Ishikawa (cell line): ENCODE data around the gene PSEN1.
A peak's percentile ranks its signal among the peaks of the same experiment; 100 is the strongest.

Experiments
- CEBPB ChIP-seq: IDR thresholded peaks from 2 replicates; pipeline ENCODE4 v1.6.1; 2012
- CREB1 ChIP-seq: IDR thresholded peaks from 2 replicates; pipeline ENCODE4 v1.6.1; 2012; ENCODE audit warnings: low read depth
- EGR1 ChIP-seq: IDR thresholded peaks from 2 replicates; pipeline ENCODE4 v1.6.1; 2012
- EP300 ChIP-seq: IDR thresholded peaks from 2 replicates; pipeline ENCODE4 v1.6.1; 2012; ENCODE audit warnings: borderline replicate concordance
- FOXM1 ChIP-seq: IDR thresholded peaks from 2 replicates; pipeline ENCODE4 v1.6.1; 2012; ENCODE audit warnings: low read depth, borderline replicate concordance
- NFIC ChIP-seq: IDR thresholded peaks from 2 replicates; pipeline ENCODE4 v1.6.1; 2012
- RAD21 ChIP-seq: IDR thresholded peaks from 2 replicates; pipeline ENCODE4 v1.6.1; 2012; ENCODE audit warnings: low read depth
- TAF1 ChIP-seq: IDR thresholded peaks from 2 replicates; pipeline ENCODE4 v1.6.1; 2012; ENCODE audit warnings: low read depth, mild to moderate bottlenecking
- TCF12 ChIP-seq: IDR thresholded peaks from 2 replicates; pipeline ENCODE4 v1.6.1; 2012; ENCODE audit warnings: low read depth
- TEAD4 ChIP-seq: IDR thresholded peaks from 2 replicates; pipeline ENCODE4 v1.6.1; 2012
- YY1 ChIP-seq: IDR thresholded peaks from 2 replicates; pipeline ENCODE4 v1.6.1; 2012; ENCODE audit warnings: low read depth
- ZBTB7A ChIP-seq: IDR thresholded peaks from 2 replicates; pipeline ENCODE4 v1.6.1; 2012; ENCODE audit warnings: low read depth
- TF ChIP-seq, protein P1 (sequence below): IDR thresholded peaks from 2 replicates; pipeline ENCODE4 v1.6.1; 2012
- TF ChIP-seq, protein P2 (sequence below): IDR thresholded peaks from 2 replicates; pipeline ENCODE4 v1.6.1; 2012
- TF ChIP-seq, protein P3 (sequence below): IDR thresholded peaks from 2 replicates; pipeline ENCODE4 v1.6.1; 2012; ENCODE audit warnings: low read depth, mild to moderate bottlenecking

The PSEN1 gene

DNA sequence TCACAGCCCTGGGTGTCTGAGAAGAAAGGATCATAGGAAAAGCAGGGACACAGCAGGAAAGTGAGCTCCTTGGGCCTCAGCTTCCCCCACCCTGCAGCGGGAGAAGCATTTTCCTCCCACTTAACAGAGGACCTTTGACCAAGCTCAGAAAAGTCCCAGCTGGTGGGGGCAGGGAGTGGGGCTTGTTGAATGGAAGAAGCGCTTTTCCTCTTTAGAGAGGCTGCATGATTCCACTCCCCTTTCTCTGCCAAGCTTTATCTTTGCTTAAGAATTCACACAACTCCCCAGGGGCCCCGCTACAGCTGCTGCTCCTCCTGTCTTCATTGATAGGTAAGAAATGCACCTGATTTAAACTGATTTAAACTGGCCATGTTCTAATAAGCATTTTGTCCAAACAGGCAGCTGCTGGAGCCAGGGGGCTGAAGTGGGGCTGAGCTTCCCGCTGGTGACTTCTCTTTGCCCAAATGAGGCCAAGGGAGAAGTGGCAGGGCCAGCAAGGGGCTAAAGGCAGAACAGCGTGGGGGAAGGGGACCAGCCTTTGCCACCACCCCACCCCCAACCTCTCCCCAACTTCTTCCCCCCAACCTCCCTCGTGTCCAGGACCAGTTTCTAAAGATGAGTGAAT, 99.3 kb downstream of the PSEN1 start:
- TF ChIP-seq ZBTB7A (no peak), EP300 (no peak), NFIC (no peak), CEBPB (no peak), RAD21 (no peak), TCF12 (no peak)
- TF ChIP-seq, protein P1, sequence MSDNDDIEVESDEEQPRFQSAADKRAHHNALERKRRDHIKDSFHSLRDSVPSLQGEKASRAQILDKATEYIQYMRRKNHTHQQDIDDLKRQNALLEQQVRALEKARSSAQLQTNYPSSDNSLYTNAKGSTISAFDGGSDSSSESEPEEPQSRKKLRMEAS: no peak

DNA sequence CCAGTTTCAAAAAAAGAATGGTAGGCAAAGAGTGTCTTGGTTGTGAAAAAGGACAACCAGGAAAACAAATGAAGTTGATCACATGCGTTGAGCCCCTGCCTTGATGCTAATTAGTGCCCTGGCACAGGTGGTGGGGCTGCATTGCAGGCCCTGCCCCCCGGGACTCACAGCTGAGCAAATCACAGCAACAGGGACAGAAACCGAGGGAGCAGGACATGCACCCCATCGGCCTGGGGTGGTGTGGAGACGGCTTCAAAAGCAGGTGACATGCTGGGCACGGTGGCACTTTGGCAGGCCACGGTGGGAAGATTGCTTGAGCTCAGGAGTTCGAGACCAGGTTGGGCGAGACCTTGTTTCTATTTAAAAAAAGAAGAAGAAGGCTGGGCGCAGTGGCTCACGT, 99.8 kb downstream of the PSEN1 start:
- TF ChIP-seq EP300: no peak
- TF ChIP-seq TCF12: no peak
- TF ChIP-seq, protein P1: no peak
- TF ChIP-seq, protein P2, sequence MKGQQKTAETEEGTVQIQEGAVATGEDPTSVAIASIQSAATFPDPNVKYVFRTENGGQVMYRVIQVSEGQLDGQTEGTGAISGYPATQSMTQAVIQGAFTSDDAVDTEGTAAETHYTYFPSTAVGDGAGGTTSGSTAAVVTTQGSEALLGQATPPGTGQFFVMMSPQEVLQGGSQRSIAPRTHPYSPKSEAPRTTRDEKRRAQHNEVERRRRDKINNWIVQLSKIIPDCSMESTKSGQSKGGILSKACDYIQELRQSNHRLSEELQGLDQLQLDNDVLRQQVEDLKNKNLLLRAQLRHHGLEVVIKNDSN: no peak
- no peak for TF ChIP-seq TAF1
- TF ChIP-seq YY1: no peak
- TF ChIP-seq EGR1: no peak
- TF ChIP-seq RAD21: no peak
- TF ChIP-seq FOXM1: no peak

DNA sequence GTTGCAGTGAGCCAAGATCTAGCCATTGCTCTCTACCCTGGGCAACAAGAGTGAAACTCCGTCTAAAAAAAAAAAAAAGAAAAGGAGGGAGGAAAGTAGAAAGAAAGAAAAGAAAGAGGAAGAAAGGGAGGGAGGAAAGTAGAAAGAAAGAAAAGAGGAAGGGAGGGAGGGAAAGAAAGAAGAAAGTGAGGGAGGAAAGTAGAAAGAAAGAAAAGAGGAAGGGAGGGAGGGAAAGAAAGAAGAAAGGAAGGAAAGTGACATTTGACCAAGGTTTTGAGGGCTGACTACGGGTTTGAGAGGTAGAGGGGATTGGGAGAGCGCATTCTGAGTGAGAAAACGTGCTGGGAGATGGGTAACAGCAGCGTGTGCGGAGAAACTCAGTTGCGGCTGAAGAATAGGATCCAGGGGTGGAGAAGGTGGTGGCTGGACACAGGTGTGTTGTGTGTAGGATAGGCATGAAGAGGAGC, 100.5 kb downstream of the PSEN1 start:
- no peak for TF ChIP-seq ZBTB7A
- TF ChIP-seq RAD21: no peak
- no peak for TF ChIP-seq EGR1
- no peak for TF ChIP-seq TEAD4
- no peak for TF ChIP-seq TCF12
- no peak for TF ChIP-seq EP300
- no peak for TF ChIP-seq TAF1
- TF ChIP-seq, protein P3, sequence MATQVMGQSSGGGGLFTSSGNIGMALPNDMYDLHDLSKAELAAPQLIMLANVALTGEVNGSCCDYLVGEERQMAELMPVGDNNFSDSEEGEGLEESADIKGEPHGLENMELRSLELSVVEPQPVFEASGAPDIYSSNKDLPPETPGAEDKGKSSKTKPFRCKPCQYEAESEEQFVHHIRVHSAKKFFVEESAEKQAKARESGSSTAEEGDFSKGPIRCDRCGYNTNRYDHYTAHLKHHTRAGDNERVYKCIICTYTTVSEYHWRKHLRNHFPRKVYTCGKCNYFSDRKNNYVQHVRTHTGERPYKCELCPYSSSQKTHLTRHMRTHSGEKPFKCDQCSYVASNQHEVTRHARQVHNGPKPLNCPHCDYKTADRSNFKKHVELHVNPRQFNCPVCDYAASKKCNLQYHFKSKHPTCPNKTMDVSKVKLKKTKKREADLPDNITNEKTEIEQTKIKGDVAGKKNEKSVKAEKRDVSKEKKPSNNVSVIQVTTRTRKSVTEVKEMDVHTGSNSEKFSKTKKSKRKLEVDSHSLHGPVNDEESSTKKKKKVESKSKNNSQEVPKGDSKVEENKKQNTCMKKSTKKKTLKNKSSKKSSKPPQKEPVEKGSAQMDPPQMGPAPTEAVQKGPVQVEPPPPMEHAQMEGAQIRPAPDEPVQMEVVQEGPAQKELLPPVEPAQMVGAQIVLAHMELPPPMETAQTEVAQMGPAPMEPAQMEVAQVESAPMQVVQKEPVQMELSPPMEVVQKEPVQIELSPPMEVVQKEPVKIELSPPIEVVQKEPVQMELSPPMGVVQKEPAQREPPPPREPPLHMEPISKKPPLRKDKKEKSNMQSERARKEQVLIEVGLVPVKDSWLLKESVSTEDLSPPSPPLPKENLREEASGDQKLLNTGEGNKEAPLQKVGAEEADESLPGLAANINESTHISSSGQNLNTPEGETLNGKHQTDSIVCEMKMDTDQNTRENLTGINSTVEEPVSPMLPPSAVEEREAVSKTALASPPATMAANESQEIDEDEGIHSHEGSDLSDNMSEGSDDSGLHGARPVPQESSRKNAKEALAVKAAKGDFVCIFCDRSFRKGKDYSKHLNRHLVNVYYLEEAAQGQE: no peak
- TF ChIP-seq, protein P1: no peak
- TF ChIP-seq CEBPB: no peak
- TF ChIP-seq NFIC: no peak
- TF ChIP-seq CREB1: no peak
- no peak for TF ChIP-seq YY1
- TF ChIP-seq FOXM1: no peak
- TF ChIP-seq, protein P2: no peak

DNA sequence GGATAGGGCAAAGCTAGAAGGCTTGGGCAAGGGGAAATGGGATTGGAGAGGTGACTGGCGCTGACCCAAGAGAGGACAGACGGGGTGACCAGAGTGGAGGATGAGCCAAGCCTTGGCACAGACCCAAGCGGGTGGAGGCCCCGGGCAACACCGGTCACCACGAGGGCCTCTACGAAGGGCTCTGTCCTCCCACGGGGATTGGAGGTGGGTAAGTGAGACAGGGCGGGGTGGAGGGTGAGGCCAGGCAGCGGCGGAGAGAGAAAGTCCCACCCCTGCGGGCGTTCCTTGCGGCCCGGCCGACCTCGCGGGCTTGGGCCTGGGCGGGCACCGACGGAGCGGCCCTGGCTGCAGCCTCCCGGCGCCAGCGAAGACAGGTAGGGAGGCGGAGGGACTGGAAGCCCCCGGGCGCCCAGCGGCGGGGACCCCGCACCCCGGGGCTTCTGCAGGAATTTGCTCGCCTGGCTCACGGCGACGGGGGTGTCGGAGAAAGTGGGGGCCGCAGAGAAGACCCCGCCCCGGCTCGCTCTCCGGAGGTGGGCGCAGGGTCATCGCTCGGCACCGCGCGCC, 101.0 kb downstream of the PSEN1 start, which contains the start of gene PAPLN:
Gene PAPLN, plus strand, starts transcription at position 288 of the 567 bp plus-strand sequence. CDS start 2,273 bp downstream, outside the sequence.
- TF ChIP-seq, protein P2: no peak
- TF ChIP-seq ZBTB7A (peak; percentile 82; the same call in 1 of the 2 replicates), NFIC (peak; percentile 52)

DNA sequence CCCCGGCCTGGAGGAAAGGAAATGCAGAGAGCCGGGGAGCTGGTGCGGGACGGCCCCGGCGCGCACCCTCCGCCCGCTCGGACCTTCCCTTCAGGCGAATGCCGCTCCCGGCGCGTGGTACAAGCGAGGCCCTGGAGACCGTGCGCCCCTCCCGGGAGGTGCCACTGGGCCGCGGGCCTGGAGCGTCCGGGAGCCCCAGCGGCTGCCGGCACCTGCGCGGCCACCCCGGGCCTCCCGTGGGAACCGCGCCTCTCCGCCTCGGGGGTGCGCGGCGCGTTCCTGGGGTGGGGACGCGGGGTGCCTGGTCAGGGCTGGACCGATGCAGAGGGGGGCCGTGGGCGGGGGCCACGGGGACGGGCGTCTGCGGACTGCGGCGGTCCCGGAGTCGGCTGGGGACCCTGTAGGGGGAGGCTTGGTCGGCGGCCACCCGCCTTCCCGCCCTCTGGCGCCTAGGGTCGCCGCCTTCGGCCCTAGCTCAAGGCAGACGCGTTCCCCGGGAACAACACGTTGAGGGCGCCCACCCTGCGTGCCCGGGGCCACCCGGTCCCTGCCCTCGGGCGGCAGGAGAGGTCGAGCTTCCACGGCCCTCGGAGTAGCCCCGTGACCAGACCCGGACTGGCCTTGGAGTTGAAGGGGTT, 101.6 kb downstream of the PSEN1 start:
- TF ChIP-seq TEAD4 (no peak), CEBPB (no peak), EGR1 (no peak), YY1 (no peak), FOXM1 (no peak), CREB1 (no peak), NFIC (no peak)
- TF ChIP-seq, protein P2: no peak
- TF ChIP-seq, protein P3: no peak
